Right lung (tissue), 5 donors: Measurements from ENCODE around the gene NT5M. TPM values are rescaled to one million over a fixed set of nuclear protein-coding genes. Genes with fewer than 3 reads are reported as not detected.

ENCODE experiments used
- DNase-seq, 2 donors: peaks; one replicate each; pipeline ENCODE4 v3.0.0-alpha.2; 2013
- polyA plus RNA-seq, 5 donors: library from polyadenylated mRNA; unstranded; fragments of 120-200 nt; gene quantifications; one replicate each; pipeline versions ENCODE4 v1.2.1 to v1.2.3, GENCODE V29; 2013; ENCODE audit warnings: inconsistent platforms in 1 of 5, low replicate concordance in 1 of 5; ENCODE audit not compliant: insufficient read length in 5 of 5, insufficient read depth in 1 of 5

NT5M gene
- polyA plus RNA-seq, 5 donors = 2.7 to 6.5 (median 3.7) TPM

- no peak for DNase-seq
These were observed 88.6 kb downstream of the NT5M start for GRCh38 chr17:17391668-17392370.

- no peak for DNase-seq
These were observed 90.8 kb downstream of the NT5M start for GRCh38 chr17:17393976-17394375.

GRCh38 chr17:17394494-17394893 lies 91.3 kb downstream of the NT5M start:
- DNase-seq = no peak

- no peak for DNase-seq
These were observed 92.2 kb downstream of the NT5M start for GRCh38 chr17:17395246-17395802.

GRCh38 chr17:17395885-17396284 lies 92.7 kb downstream of the NT5M start:
- no peak for DNase-seq

Other genes with a start within 250 kb of the NT5M start
- 1 to 10 TPM; 3.5 to 6.4 (median 4.8) TPM for gene PLD6, start 97.0 kb upstream of the NT5M start, polyA plus RNA-seq
- 10 to 100 TPM; 32.2 to 58.7 (median 41.4) TPM for gene FLCN, start 66.2 kb upstream of the NT5M start, polyA plus RNA-seq
- 10 to 100 TPM; 62.2 to 79.9 (median 68.8) TPM for gene COPS3, start 22.1 kb upstream of the NT5M start, polyA plus RNA-seq
- 10 to 100 TPM; 14.5 to 17.7 (median 16.6) TPM for gene MED9, start 173.6 kb downstream of the NT5M start, polyA plus RNA-seq
- 1 to 10 TPM; 1.5 to 3.4 (median 1.8) TPM for gene RASD1, start 193.0 kb downstream of the NT5M start, polyA plus RNA-seq